ENCODE measurements around the gene CDK2. TPM values are rescaled to one million over a fixed set of nuclear protein-coding genes. Genes with fewer than 3 reads are reported as not detected.
A peak's percentile ranks its signal among the peaks of the same experiment; 100 is the strongest.

Gene CDK2
- total RNA-seq, 1 donor from 2014 or later, result 46.5 TPM

- Mint-ChIP-seq H3K9me3 (no peaks in the 10 kb centered on the region), H3K4me3 (peak overlapping the region; percentile 99), H3K4me1 (peaks cover 23% of the 10 kb centered on the region), H3K27ac (no peak overlapping the region), H3K36me3 (peaks cover 8% of the 10 kb centered on the region), H3K27me3 (ENCODE audit: insufficient read depth, low read depth) (no peaks in the 10 kb centered on the region)
- Histone ChIP-seq H3K27ac (no peak overlapping the region), H3K9ac (peak overlapping the region; percentile 86), H3K9me3 (ENCODE audit: low read depth) (no peaks in the 10 kb centered on the region), H3K4me3 (peak overlapping the region; percentile 94), H3K4me2 (peak overlapping the region; percentile 97), H2AFZ (replicated peaks) (no peak overlapping the region), H3K36me3 (peaks cover 6% of the 10 kb centered on the region), H3F3A (ENCODE audit: low read depth) (peaks cover 64% of the 10 kb centered on the region), H4K20me1 (ENCODE audit: low read depth) (peaks cover 62% of the 10 kb centered on the region), H3K27me3 (no peaks in the 10 kb centered on the region), H3K79me2 (ENCODE audit: low read depth) (peaks cover 76% of the 10 kb centered on the region), H3K4me1 (peaks cover 9% of the 10 kb centered on the region)
- TF ChIP-seq EZH2phosphoT487 (IDR thresholded peaks at IDR 0.05) (no peak), EZH2 (IDR thresholded peaks at IDR 0.05) (no peak)
- TF ChIP-seq, protein P1, sequence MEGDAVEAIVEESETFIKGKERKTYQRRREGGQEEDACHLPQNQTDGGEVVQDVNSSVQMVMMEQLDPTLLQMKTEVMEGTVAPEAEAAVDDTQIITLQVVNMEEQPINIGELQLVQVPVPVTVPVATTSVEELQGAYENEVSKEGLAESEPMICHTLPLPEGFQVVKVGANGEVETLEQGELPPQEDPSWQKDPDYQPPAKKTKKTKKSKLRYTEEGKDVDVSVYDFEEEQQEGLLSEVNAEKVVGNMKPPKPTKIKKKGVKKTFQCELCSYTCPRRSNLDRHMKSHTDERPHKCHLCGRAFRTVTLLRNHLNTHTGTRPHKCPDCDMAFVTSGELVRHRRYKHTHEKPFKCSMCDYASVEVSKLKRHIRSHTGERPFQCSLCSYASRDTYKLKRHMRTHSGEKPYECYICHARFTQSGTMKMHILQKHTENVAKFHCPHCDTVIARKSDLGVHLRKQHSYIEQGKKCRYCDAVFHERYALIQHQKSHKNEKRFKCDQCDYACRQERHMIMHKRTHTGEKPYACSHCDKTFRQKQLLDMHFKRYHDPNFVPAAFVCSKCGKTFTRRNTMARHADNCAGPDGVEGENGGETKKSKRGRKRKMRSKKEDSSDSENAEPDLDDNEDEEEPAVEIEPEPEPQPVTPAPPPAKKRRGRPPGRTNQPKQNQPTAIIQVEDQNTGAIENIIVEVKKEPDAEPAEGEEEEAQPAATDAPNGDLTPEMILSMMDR (IDR thresholded peaks at IDR 0.05), result no peak
- DNase-seq (ENCODE audit: low spot score), result no peak
Observed at GRCh38 chr12:55925371-55925770, 41.3 kb upstream of the CDK2 start.

DNA sequence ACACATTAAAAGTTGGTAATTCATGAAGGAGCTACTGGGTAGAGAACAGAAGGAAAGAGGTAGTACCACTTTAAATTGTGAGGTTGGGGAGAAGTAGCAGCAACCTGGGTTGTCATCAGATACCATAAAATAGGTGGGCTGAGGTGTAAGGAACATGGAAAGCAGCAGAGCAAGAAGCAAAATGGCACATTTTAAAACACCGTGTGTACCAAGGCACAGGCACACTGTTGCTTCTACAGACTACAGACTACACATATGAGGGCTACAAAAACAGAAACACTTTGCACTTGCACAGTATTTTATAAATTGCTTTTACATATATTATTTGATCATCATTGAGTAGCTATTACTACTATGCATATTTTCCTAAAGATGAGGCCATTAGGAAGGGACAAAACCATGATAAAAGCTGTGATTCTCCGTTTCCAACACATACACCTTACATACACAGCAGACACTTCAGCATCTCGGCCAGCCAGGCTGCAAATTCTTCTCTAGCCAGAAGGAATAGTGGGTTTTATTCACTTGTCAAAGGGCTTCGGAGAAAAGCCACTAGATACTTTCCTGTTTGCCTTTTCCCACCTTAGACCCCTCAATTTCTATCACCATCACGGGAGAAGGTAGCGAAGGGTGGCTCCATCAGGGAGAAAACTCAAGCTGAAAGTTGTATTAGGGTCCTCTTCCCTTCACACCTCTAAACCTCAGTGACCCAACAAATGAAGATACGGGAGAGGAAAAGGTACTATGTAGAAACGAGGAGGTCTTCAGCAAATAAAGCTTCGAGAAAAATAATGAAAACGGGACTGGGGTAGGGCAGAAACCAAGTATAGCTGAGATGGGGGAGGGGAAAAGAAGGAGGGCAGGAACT is 40.5 kb upstream of the CDK2 start:
- Histone ChIP-seq H3K4me3 (peak overlapping the region; percentile 94), H3K27me3 (peaks cover under 1% of the 10 kb centered on the region), H3K9me3 (ENCODE audit: low read depth) (no peaks in the 10 kb centered on the region), H3K79me2 (ENCODE audit: low read depth) (peaks cover 69% of the 10 kb centered on the region), H4K20me1 (ENCODE audit: low read depth) (peaks cover 54% of the 10 kb centered on the region), H3K4me1 (peaks cover 9% of the 10 kb centered on the region), H3K36me3 (peaks cover 6% of the 10 kb centered on the region), H3K27ac (peak overlapping the region; percentile 93), H3F3A (ENCODE audit: low read depth) (peaks cover 64% of the 10 kb centered on the region), H3K9ac (peak overlapping the region; percentile 86), H3K4me2 (peak overlapping the region; percentile 97), H2AFZ (replicated peaks) (peak overlapping the region; percentile 86)
- peaks cover 2% of the 10 kb centered on the region for H3K27me3 Mint-ChIP-seq (ENCODE audit: insufficient read depth, low read depth)
- H3K27ac Mint-ChIP-seq, result peak overlapping the region; percentile 74
- peaks cover 8% of the 10 kb centered on the region for H3K36me3 Mint-ChIP-seq
- no peak for DNase-seq (ENCODE audit: low spot score)
- peak overlapping the region; percentile 99 for H3K4me3 Mint-ChIP-seq
- peaks cover 30% of the 10 kb centered on the region for H3K4me1 Mint-ChIP-seq
- TF ChIP-seq, protein P1 (IDR thresholded peaks at IDR 0.05), result no peak
- TF ChIP-seq EZH2phosphoT487 (IDR thresholded peaks at IDR 0.05) (no peak), EZH2 (IDR thresholded peaks at IDR 0.05) (no peak)
- no peaks in the 10 kb centered on the region for H3K9me3 Mint-ChIP-seq

- TF ChIP-seq, protein P1 (IDR thresholded peaks at IDR 0.05), result peak; percentile 89
- TF ChIP-seq EZH2 (IDR thresholded peaks at IDR 0.05), result no peak
- TF ChIP-seq EZH2phosphoT487 (IDR thresholded peaks at IDR 0.05), result no peak
- peak; percentile 95 for DNase-seq (ENCODE audit: low spot score)
- H3K36me3 ChIP-seq, result peaks cover 6% of the 10 kb centered on the region
- peaks cover 36% of the 10 kb centered on the region for H3K4me1 Mint-ChIP-seq
- peaks cover 69% of the 10 kb centered on the region for H3F3A ChIP-seq (ENCODE audit: low read depth)
- H3K9me3 ChIP-seq (ENCODE audit: low read depth), result no peaks in the 10 kb centered on the region
- H3K27ac Mint-ChIP-seq, result peak overlapping the region; percentile 94
- peak overlapping the region; percentile 94 for H3K4me3 ChIP-seq
- H3K79me2 ChIP-seq (ENCODE audit: low read depth), result peaks cover 60% of the 10 kb centered on the region
- H3K4me2 ChIP-seq, result peak overlapping the region; percentile 97
- peaks cover 9% of the 10 kb centered on the region for H3K4me1 ChIP-seq
- peaks cover 46% of the 10 kb centered on the region for H4K20me1 ChIP-seq (ENCODE audit: low read depth)
- peak overlapping the region; percentile 99 for H3K4me3 Mint-ChIP-seq
- peaks cover 6% of the 10 kb centered on the region for H3K36me3 Mint-ChIP-seq
- peak overlapping the region; percentile 86 for H2AFZ ChIP-seq (replicated peaks)
- no peaks in the 10 kb centered on the region for H3K9me3 Mint-ChIP-seq
- H3K27ac ChIP-seq, result peak overlapping the region; percentile 93
- H3K27me3 Mint-ChIP-seq (ENCODE audit: insufficient read depth, low read depth), result peaks cover 8% of the 10 kb centered on the region
- H3K9ac ChIP-seq, result peak overlapping the region; percentile 86
- H3K27me3 ChIP-seq, result peaks cover 9% of the 10 kb centered on the region
Observed at GRCh38 chr12:55926738-55927587, 39.7 kb upstream of the CDK2 start.
